ENCODE measurements around the gene AIFM2.
"Not testable (repeated sequence)": the region's sequence is repeated elsewhere in the genome, so short reads cannot be mapped to it uniquely, and the experiment has no call there.

AIFM2 gene

GRCh38 chr10:70101668-70102067 lies 31.0 kb downstream of the AIFM2 start:
- DNase-seq (no peak), ATAC-seq (ENCODE audit: insufficient read depth, low read depth) (no peak)
- no peaks in the 10 kb centered on the region for H3K4me1 ChIP-seq (ENCODE audit: insufficient read depth, low read length)
- no peaks in the 10 kb centered on the region for H3K36me3 ChIP-seq (ENCODE audit: insufficient read depth, low read length)
- H2AFZ ChIP-seq (ENCODE audit: low read depth, low read length) = no peak overlapping the region
- H3K79me2 ChIP-seq (ENCODE audit: insufficient read depth, low read length) = no peaks in the 10 kb centered on the region
- H3K4me3 ChIP-seq (ENCODE audit: low read depth in 1 of 2, low read length in 2 of 2) = no peak overlapping the region
- no peak overlapping the region for H3K9ac ChIP-seq (ENCODE audit: low read depth, low read length)
- TF ChIP-seq EZH2 (IDR thresholded peaks at IDR 0.05; ENCODE audit: borderline replicate concordance, low read depth, low read length, severe bottlenecking) = no peak
- TF ChIP-seq CTCF (IDR thresholded peaks at IDR 0.05; ENCODE audit: borderline replicate concordance, extremely low read depth, low read length, poor library complexity, severe bottlenecking) = no peak
- H3K27ac ChIP-seq (ENCODE audit: low read length) = no peak overlapping the region
- no peaks in the 10 kb centered on the region for H3K9me3 ChIP-seq (ENCODE audit: insufficient read depth, low read length, severe bottlenecking)
- peaks cover 8% of the 10 kb centered on the region for H3K27me3 ChIP-seq (ENCODE audit: insufficient read depth, low read length, poor library complexity)
- no peaks in the 10 kb centered on the region; the same call in 1 of the 2 replicates for H4K20me1 ChIP-seq (ENCODE audit: insufficient read depth, low read length)
- no peak overlapping the region for H3K4me2 ChIP-seq (ENCODE audit: insufficient read depth, low read length)

GRCh38 chr10:70101068-70101562 lies 31.5 kb downstream of the AIFM2 start:
- not testable (repeated sequence) for H3K4me1 ChIP-seq (ENCODE audit: insufficient read depth, low read length); H3K4me2 ChIP-seq (ENCODE audit: insufficient read depth, low read length); ATAC-seq (ENCODE audit: insufficient read depth, low read depth); H3K9me3 ChIP-seq (ENCODE audit: insufficient read depth, low read length, severe bottlenecking); H3K79me2 ChIP-seq (ENCODE audit: insufficient read depth, low read length); H4K20me1 ChIP-seq (ENCODE audit: insufficient read depth, low read length); H3K4me3 ChIP-seq (ENCODE audit: low read depth in 1 of 2, low read length in 2 of 2); H3K27ac ChIP-seq (ENCODE audit: low read length); H3K9ac ChIP-seq (ENCODE audit: low read depth, low read length); H3K36me3 ChIP-seq (ENCODE audit: insufficient read depth, low read length); DNase-seq; H2AFZ ChIP-seq (ENCODE audit: low read depth, low read length)
- H3K27me3 ChIP-seq (ENCODE audit: insufficient read depth, low read length, poor library complexity) = peaks cover 11% of the 10 kb centered on the region

DNA sequence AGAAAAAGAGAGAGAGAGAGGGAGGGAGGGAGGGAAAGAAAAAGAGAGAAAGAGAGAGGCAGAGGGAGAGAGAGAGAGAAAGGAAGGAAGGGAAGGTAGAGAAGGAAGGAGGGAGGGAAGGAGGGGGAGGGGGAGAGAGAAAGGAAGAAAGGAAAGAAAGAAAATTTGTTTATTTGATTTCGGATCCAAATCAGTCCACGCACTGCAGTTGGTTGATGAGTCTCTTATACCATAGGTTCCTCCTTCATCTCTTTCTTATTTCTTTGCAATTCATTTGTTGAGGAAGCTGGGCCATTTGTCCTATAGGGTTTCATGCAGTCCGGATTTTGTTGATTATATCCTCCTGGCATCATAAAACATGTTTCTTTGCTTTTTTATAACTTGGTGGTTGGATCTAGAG lies 34.4 kb downstream of the AIFM2 start:
- no peak overlapping the region for H3K27ac ChIP-seq (ENCODE audit: low read length)
- DNase-seq (no peak), ATAC-seq (ENCODE audit: insufficient read depth, low read depth) (no peak)
- no peaks in the 10 kb centered on the region for H3K79me2 ChIP-seq (ENCODE audit: insufficient read depth, low read length)
- peaks cover 29% of the 10 kb centered on the region for H3K27me3 ChIP-seq (ENCODE audit: insufficient read depth, low read length, poor library complexity)
- no peaks in the 10 kb centered on the region for H3K9me3 ChIP-seq (ENCODE audit: insufficient read depth, low read length, severe bottlenecking)
- no peak overlapping the region for H3K4me2 ChIP-seq (ENCODE audit: insufficient read depth, low read length)
- no peak overlapping the region for H3K9ac ChIP-seq (ENCODE audit: low read depth, low read length)
- H3K4me3 ChIP-seq (ENCODE audit: low read depth in 1 of 2, low read length in 2 of 2) = no peak overlapping the region
- H4K20me1 ChIP-seq (ENCODE audit: insufficient read depth, low read length) = no peaks in the 10 kb centered on the region; the same call in 1 of the 2 replicates
- peaks cover 2% of the 10 kb centered on the region; the same call in 1 of the 2 replicates for H3K4me1 ChIP-seq (ENCODE audit: insufficient read depth, low read length)
- TF ChIP-seq EZH2 (IDR thresholded peaks at IDR 0.05; ENCODE audit: borderline replicate concordance, low read depth, low read length, severe bottlenecking) = no peak
- H3K36me3 ChIP-seq (ENCODE audit: insufficient read depth, low read length) = no peaks in the 10 kb centered on the region
- no peak overlapping the region for H2AFZ ChIP-seq (ENCODE audit: low read depth, low read length)

DNA sequence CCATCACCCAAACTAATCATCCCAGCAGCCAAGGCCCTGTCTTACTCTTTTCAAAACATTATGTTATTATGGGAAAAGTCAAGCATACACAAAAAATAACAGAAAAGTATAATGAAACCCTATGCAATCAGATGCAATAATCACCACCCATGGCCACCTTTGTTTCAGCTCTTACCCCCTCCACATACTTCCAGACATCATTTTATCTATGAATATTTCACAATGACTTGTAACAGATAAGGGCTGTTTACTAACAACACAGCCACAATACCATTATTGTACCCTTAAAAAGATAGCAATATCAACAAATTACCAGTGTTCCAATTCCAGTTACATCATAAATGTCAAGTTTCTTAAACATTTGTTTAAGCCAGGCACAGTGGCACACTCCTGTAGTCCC lies 35.2 kb downstream of the AIFM2 start:
- no peaks in the 10 kb centered on the region for H3K36me3 ChIP-seq (ENCODE audit: insufficient read depth, low read length)
- H3K27me3 ChIP-seq (ENCODE audit: insufficient read depth, low read length, poor library complexity) = peaks cover 37% of the 10 kb centered on the region
- no peaks in the 10 kb centered on the region for H3K79me2 ChIP-seq (ENCODE audit: insufficient read depth, low read length)
- H3K4me2 ChIP-seq (ENCODE audit: insufficient read depth, low read length) = no peak overlapping the region
- H3K4me1 ChIP-seq (ENCODE audit: insufficient read depth, low read length) = peaks cover 7% of the 10 kb centered on the region; the same call in 1 of the 2 replicates
- no peak overlapping the region for H3K4me3 ChIP-seq (ENCODE audit: low read depth in 1 of 2, low read length in 2 of 2)
- H2AFZ ChIP-seq (ENCODE audit: low read depth, low read length) = no peak overlapping the region
- H3K9ac ChIP-seq (ENCODE audit: low read depth, low read length) = no peak overlapping the region
- H3K9me3 ChIP-seq (ENCODE audit: insufficient read depth, low read length, severe bottlenecking) = no peaks in the 10 kb centered on the region
- DNase-seq = no peak
- TF ChIP-seq CTCF (IDR thresholded peaks at IDR 0.05; ENCODE audit: borderline replicate concordance, extremely low read depth, low read length, poor library complexity, severe bottlenecking) (no peak), EZH2 (IDR thresholded peaks at IDR 0.05; ENCODE audit: borderline replicate concordance, low read depth, low read length, severe bottlenecking) (no peak)
- H3K27ac ChIP-seq (ENCODE audit: low read length) = no peak overlapping the region
- H4K20me1 ChIP-seq (ENCODE audit: insufficient read depth, low read length) = no peaks in the 10 kb centered on the region; the same call in 1 of the 2 replicates
- ATAC-seq (ENCODE audit: insufficient read depth, low read depth) = no peak

Measured in DND-41 (cell line).